SH-SY5Y (cell line): ENCODE results near the gene IMMP2L.

Experiments used
- GATA2 ChIP-seq: IDR thresholded peaks from 2 replicates; pipeline ENCODE4 v1.6.1; 2011; ENCODE audit warnings: mild to moderate bottlenecking, low read depth, low read length
- GATA3 ChIP-seq: IDR thresholded peaks from 2 replicates; pipeline ENCODE4 v1.6.1; 2011; ENCODE audit warnings: low read depth, mild to moderate bottlenecking, low read length, moderate library complexity

- no peak for TF ChIP-seq GATA2
- TF ChIP-seq GATA3, result no peak
These were observed 543.8 kb downstream of the IMMP2L start for GRCh38 chr7:111018447-111018846.
